ENCODE data around the gene USP3.

USP3 gene

DNA sequence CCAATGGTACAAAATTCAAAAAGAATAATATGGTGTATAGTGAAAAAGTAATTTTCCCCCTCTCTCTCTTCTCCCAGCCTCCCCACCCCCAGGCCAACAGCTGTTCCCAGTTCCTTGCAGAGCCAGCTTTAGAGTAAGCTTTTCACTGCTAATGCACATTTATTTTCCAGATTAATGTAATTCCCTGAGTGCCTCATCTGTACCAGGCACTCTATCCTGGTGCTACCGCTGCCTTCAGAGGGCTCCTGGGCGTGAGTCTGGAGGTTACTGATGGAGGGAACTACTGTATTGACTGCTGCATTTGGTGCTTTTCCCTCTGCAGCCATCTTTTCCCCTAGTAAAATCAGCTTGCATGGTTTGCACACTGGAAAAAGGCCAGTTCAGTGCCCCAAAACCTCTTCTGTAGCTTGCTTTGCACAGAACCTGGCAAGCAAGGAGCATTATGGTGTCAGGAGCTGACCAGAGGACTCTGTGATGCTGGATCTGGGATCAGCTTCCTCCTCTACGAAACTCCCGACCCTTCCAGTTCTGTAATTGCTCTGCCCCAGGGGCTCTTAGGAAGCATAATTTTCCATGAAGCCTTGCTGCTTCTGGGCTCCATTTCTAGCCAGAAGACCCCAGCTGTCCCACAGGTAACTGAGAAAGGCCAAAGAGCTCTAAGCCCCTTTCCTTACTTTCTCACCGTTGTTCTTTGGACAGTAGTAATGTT is 8.5 kb upstream of the USP3 start:
- Histone ChIP-seq H3K9me3 (ENCODE audit: insufficient read depth, low read length, severe bottlenecking) (no peaks in the 10 kb centered on the region), H3K79me2 (ENCODE audit: insufficient read depth, low read length) (no peaks in the 10 kb centered on the region), H2AFZ (ENCODE audit: low read depth, low read length) (no peak overlapping the region), H3K27me3 (ENCODE audit: insufficient read depth, low read length, poor library complexity) (peaks cover 9% of the 10 kb centered on the region), H3K4me1 (ENCODE audit: insufficient read depth, low read length) (peaks cover 9% of the 10 kb centered on the region), H3K4me3 (ENCODE audit: low read depth in 1 of 2, low read length in 2 of 2) (no peak overlapping the region), H3K9ac (ENCODE audit: low read depth, low read length) (no peak overlapping the region), H3K27ac (ENCODE audit: low read length) (no peak overlapping the region), H3K36me3 (ENCODE audit: insufficient read depth, low read length) (no peaks in the 10 kb centered on the region), H4K20me1 (ENCODE audit: insufficient read depth, low read length) (no peaks in the 10 kb centered on the region), H3K4me2 (ENCODE audit: insufficient read depth, low read length) (no peak overlapping the region)
- ATAC-seq (ENCODE audit: insufficient read depth, low read depth) (no peak), DNase-seq (no peak)
- TF ChIP-seq EZH2 (IDR thresholded peaks at IDR 0.05; ENCODE audit: borderline replicate concordance, low read depth, low read length, severe bottlenecking): no peak

DNA sequence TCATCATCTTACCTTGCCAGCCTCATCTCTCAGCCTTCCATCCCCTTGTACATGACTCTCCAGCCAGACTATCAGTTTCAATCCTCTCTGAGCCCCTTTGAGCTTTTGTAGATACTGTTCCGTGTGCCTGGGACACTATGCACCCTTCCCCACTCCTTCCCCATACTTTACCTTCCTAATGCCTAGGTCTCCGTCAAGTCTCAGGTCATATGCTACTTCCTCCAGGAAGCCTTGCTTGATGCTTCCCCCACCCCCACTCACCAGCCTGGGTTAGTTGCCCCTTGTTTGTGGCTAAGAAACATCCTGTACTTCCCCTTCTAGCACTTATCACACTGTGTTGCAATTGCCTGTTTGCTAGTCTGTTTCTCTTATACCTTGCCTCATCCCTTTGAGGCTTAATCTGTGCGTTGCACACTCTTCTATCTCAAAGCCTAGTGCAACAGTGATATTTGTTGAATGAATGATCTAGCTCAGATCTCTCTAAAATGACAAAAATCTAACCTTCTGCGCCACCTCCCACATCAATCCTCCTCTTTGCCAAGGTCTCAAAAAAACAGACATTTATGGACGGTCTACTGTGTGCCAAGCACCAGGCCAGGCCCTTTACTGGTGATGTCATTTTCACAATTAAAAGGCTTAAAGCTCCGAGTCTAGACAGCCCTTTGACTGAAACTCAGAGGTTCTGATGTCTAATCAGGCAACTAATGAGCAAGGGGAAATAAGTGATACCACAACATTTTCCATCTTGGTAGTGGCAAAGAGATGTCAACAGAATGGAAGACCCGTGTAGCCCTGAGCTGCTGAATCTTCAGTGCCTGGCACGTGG is 6.5 kb upstream of the USP3 start:
- ATAC-seq (ENCODE audit: insufficient read depth, low read depth): peak; percentile 95

DNA sequence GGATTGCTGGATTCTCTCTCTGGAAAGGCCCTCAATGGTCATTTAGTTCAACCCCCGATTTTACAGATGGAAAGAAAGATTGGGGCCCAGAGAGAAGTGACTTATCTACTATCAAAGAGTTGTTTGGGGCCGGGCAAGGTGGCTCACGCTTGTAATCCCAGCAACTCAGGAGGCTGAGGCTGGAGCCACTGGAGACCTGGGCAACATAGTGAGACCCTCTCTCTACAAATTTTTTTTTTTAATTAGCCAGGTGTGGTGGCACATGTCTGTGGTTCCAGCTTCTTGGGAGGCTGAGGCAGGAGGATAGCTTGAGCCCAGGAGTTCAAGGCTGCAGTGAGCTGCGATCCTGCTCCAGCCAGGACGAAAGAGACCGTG is 5.2 kb upstream of the USP3 start:
- Histone ChIP-seq H3K27ac (ENCODE audit: low read length) (no peak overlapping the region), H3K27me3 (ENCODE audit: insufficient read depth, low read length, poor library complexity) (peaks cover 5% of the 10 kb centered on the region), H3K9me3 (ENCODE audit: insufficient read depth, low read length, severe bottlenecking) (no peaks in the 10 kb centered on the region), H4K20me1 (ENCODE audit: insufficient read depth, low read length) (no peaks in the 10 kb centered on the region; the same call in 1 of the 2 replicates), H3K79me2 (ENCODE audit: insufficient read depth, low read length) (no peaks in the 10 kb centered on the region), H3K4me1 (ENCODE audit: insufficient read depth, low read length) (peaks cover 18% of the 10 kb centered on the region), H3K4me3 (ENCODE audit: low read depth in 1 of 2, low read length in 2 of 2) (no peak overlapping the region), H3K36me3 (ENCODE audit: insufficient read depth, low read length) (no peaks in the 10 kb centered on the region), H2AFZ (ENCODE audit: low read depth, low read length) (no peak overlapping the region), H3K4me2 (ENCODE audit: insufficient read depth, low read length) (no peak overlapping the region), H3K9ac (ENCODE audit: low read depth, low read length) (no peak overlapping the region)
- TF ChIP-seq, protein P1, sequence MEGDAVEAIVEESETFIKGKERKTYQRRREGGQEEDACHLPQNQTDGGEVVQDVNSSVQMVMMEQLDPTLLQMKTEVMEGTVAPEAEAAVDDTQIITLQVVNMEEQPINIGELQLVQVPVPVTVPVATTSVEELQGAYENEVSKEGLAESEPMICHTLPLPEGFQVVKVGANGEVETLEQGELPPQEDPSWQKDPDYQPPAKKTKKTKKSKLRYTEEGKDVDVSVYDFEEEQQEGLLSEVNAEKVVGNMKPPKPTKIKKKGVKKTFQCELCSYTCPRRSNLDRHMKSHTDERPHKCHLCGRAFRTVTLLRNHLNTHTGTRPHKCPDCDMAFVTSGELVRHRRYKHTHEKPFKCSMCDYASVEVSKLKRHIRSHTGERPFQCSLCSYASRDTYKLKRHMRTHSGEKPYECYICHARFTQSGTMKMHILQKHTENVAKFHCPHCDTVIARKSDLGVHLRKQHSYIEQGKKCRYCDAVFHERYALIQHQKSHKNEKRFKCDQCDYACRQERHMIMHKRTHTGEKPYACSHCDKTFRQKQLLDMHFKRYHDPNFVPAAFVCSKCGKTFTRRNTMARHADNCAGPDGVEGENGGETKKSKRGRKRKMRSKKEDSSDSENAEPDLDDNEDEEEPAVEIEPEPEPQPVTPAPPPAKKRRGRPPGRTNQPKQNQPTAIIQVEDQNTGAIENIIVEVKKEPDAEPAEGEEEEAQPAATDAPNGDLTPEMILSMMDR (IDR thresholded peaks at IDR 0.05; ENCODE audit: borderline replicate concordance, extremely low read depth, low read length, poor library complexity, severe bottlenecking): no peak
- TF ChIP-seq EZH2 (IDR thresholded peaks at IDR 0.05; ENCODE audit: borderline replicate concordance, low read depth, low read length, severe bottlenecking): no peak
- DNase-seq: no peak
- no peak for ATAC-seq (ENCODE audit: insufficient read depth, low read depth)

More for the DNA sequence above, 6.5 kb upstream of the USP3 start:
- Histone ChIP-seq H3K27ac (ENCODE audit: low read length) (no peak overlapping the region), H3K9me3 (ENCODE audit: insufficient read depth, low read length, severe bottlenecking) (no peaks in the 10 kb centered on the region), H3K36me3 (ENCODE audit: insufficient read depth, low read length) (no peaks in the 10 kb centered on the region), H3K9ac (ENCODE audit: low read depth, low read length) (no peak overlapping the region), H3K79me2 (ENCODE audit: insufficient read depth, low read length) (no peaks in the 10 kb centered on the region), H4K20me1 (ENCODE audit: insufficient read depth, low read length) (no peaks in the 10 kb centered on the region), H2AFZ (ENCODE audit: low read depth, low read length) (no peak overlapping the region), H3K4me2 (ENCODE audit: insufficient read depth, low read length) (no peak overlapping the region), H3K27me3 (ENCODE audit: insufficient read depth, low read length, poor library complexity) (peaks cover 9% of the 10 kb centered on the region), H3K4me1 (ENCODE audit: insufficient read depth, low read length) (peaks cover 9% of the 10 kb centered on the region), H3K4me3 (ENCODE audit: low read depth in 1 of 2, low read length in 2 of 2) (no peak overlapping the region)
- TF ChIP-seq EZH2 (IDR thresholded peaks at IDR 0.05; ENCODE audit: borderline replicate concordance, low read depth, low read length, severe bottlenecking): no peak
- TF ChIP-seq, protein P1 (IDR thresholded peaks at IDR 0.05; ENCODE audit: borderline replicate concordance, extremely low read depth, low read length, poor library complexity, severe bottlenecking): no peak
- peak; percentile 64 for DNase-seq

DNA sequence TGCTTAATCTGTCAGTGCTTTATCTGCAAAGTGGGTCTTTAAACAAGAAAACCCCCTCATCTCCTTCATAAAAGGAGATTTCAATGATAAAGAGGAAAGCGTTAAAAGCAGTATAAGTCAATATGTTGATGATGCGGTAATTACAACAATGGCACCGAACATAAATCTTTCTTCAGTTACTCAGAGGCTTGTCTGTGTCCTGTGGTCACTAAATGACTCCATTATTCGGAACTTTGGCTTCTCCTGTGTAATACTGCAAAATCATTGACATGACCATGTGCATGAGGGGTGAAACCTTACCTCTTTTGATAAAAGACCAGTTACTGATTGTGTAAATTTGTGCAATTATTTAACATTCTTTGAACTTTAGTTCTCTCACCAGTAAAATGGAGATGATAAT is 4.8 kb upstream of the USP3 start:
- TF ChIP-seq, protein P1 (IDR thresholded peaks at IDR 0.05; ENCODE audit: borderline replicate concordance, extremely low read depth, low read length, poor library complexity, severe bottlenecking): no peak
- TF ChIP-seq EZH2 (IDR thresholded peaks at IDR 0.05; ENCODE audit: borderline replicate concordance, low read depth, low read length, severe bottlenecking): no peak
- peaks cover 19% of the 10 kb centered on the region for H3K4me1 ChIP-seq (ENCODE audit: insufficient read depth, low read length)
- H4K20me1 ChIP-seq (ENCODE audit: insufficient read depth, low read length): no peaks in the 10 kb centered on the region; the same call in 1 of the 2 replicates
- no peaks in the 10 kb centered on the region for H3K9me3 ChIP-seq (ENCODE audit: insufficient read depth, low read length, severe bottlenecking)
- no peak overlapping the region for H3K4me3 ChIP-seq (ENCODE audit: low read depth in 1 of 2, low read length in 2 of 2)
- no peak overlapping the region for H3K9ac ChIP-seq (ENCODE audit: low read depth, low read length)
- peaks cover 2% of the 10 kb centered on the region; the same call in 1 of the 2 replicates for H3K79me2 ChIP-seq (ENCODE audit: insufficient read depth, low read length)
- H3K36me3 ChIP-seq (ENCODE audit: insufficient read depth, low read length): no peaks in the 10 kb centered on the region
- no peak overlapping the region for H2AFZ ChIP-seq (ENCODE audit: low read depth, low read length)
- H3K27me3 ChIP-seq (ENCODE audit: insufficient read depth, low read length, poor library complexity): peaks cover 5% of the 10 kb centered on the region
- DNase-seq: no peak
- no peak for ATAC-seq (ENCODE audit: insufficient read depth, low read depth)
- H3K4me2 ChIP-seq (ENCODE audit: insufficient read depth, low read length): no peak overlapping the region
- no peak overlapping the region for H3K27ac ChIP-seq (ENCODE audit: low read length)

Data from DND-41 (cell line).